ENCODE results near the gene COL17A1. TPM values are rescaled to one million over a fixed set of nuclear protein-coding genes. Genes with fewer than 3 reads are reported as not detected.

COL17A1 gene
- total RNA-seq, 1 experiment from 2014 or later, result 3.5 TPM

DNA sequence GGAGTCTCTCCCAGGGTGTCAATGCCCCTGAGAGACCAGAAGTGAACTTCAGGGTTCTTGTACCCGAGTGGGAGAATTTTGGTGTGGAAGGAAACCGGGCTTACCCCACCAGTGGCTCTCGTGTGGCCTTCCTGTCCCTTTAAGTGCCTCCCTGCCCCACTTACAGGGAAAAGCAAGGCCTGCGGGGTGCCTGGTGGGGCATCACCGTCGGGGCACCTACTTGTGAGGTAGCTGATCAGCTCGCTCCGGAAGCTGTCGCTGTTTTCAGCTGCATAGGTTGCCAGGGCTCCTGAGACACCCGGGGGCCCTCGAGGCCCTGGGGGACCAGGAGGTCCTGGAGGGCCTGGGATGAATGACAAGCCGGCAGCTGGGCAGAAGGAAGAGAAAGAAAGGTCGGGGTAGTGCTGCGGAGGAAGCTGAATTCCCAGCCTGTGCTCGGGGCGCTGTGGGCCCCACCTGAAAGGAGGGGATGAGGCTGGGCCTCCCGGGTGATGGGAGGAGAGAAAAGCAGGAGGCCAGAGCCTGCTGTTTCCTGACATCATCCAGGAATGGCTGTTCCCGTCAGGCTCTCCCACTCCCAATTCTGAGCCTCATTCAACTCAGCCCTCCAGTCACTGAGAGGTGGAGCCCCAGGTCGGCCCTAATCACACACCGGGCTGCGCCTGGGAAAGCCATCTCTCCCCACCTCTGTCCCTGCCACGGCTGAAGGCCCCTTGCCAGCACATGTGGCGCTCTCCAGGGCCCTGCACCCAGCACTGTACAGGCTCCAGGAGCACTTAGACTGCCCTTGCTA is 51.1 kb downstream of the COL17A1 start:
- no peak overlapping the region for H3K27ac ChIP-seq (ENCODE audit: low read depth, low read length)
- intact Hi-C loops (cut with micrococcal nuclease), result no loop called here

More for the DNA sequence above, 51.1 kb downstream of the COL17A1 start:
- Histone ChIP-seq H2AFZ (ENCODE audit: low read depth, low read length, poor library complexity, severe bottlenecking) (no peak overlapping the region), H3K27me3 (ENCODE audit: insufficient read depth, low read length) (no peaks in the 10 kb centered on the region), H3K9ac (ENCODE audit: low read length) (no peak overlapping the region), H3K36me3 (ENCODE audit: control insufficient read depth in 1 of 2, insufficient read depth in 2 of 2, low read length in 2 of 2) (peaks cover 10 to 17% of the 10 kb centered on the region in 2 experiments; a peak in 2 of 4 replicates), H3K9me2 (ENCODE audit: insufficient read depth) (no peaks in the 10 kb centered on the region), H3K4me1 (ENCODE audit: control insufficient read depth in 1 of 2, insufficient read depth in 2 of 2, low read length in 2 of 2) (no peaks in the 10 kb centered on the region), H3K4me2 (ENCODE audit: low read length) (no peak overlapping the region), H3K79me2 (ENCODE audit: insufficient read depth, low read length) (no peaks in the 10 kb centered on the region), H4K20me1 (ENCODE audit: insufficient read depth) (no peaks in the 10 kb centered on the region), H3K9me3 (ENCODE audit: control insufficient read depth in 1 of 2, insufficient read depth in 1 of 2, low read depth in 1 of 2, low read length in 2 of 2) (no peaks in the 10 kb centered on the region), H3K4me3 (replicated peaks in 1 of 2; ENCODE audit: low read depth in 1 of 2, low read length in 2 of 2) (no peak overlapping the region)
- no peak for TF ChIP-seq FOSL1 (IDR thresholded peaks at IDR 0.05; ENCODE audit: low read depth)
- no peak for TF ChIP-seq EGR1 (IDR thresholded peaks at IDR 0.05; ENCODE audit: low read depth)
- no peak for TF ChIP-seq REST (IDR thresholded peaks at IDR 0.05; ENCODE audit: low read depth)
- POLR2A ChIA-PET, result no interaction called here
- CTCF ChIA-PET, result no interaction called here
- BruUV-seq (replicated peaks), result no TSS peak
- ATAC-seq (peak; percentile 13; the same call in 1 of the 2 replicates), DNase-seq (ENCODE audit: low read depth, low spot score) (no peak)
- RAD21 ChIA-PET (ENCODE audit: low non-redundant PET in 1 of 2, low total read pairs in 2 of 2, uncharacterized antibody in 2 of 2, unreplicated experiment in 2 of 2), result no interaction called here
